ENCODE measurements around the gene CCNL2. TPM values are rescaled to one million over a fixed set of nuclear protein-coding genes. Genes with fewer than 3 reads are reported as not detected.
A peak's percentile ranks its signal among the peaks of the same experiment; 100 is the strongest.
"Not testable (repeated sequence)": the region's sequence is repeated elsewhere in the genome, so short reads cannot be mapped to it uniquely, and the experiment has no call there.

Gene CCNL2
- total RNA-seq, 6 donors from 2014 or later: 131 to 897 (median 216) TPM

DNA sequence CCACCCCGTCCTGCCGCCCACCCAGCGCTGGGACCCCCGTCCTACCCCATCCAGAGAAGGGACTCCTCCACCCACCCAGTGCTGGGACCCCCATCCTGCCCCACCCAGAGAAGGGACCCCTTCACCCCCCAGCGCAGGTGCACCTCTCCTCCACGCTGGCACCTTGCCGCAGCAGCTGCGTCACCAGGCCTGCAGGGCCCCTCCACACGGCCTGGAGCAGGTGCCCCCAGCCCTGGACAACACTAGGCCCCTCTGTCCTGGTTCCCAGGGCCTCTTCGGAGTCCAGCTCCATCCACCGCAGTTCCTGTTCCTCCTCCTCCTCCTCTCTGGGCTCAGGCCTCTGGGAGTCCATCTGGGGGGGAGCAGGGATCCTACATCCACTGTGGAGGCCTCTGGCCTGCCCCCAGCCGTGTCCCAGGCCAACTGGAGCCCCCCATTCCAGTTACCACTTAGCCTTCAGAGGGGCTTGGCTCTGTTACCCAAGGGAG lies 21.6 kb upstream of the CCNL2 start:
- peak; percentile 14 to 43 for ATAC-seq (ENCODE audit: low FRiP score in 2 of 2)
- Histone ChIP-seq H3K4me1 (peaks cover 0 to 38% (median 20%) of the 10 kb centered on the region in 4 donors), H3K36me3 (no peaks in the 10 kb centered on the region), H3K9me3 (no peaks in the 10 kb centered on the region), H3K27ac (peak overlapping the region; percentile 60 to 84 (median 79)), H3K4me3 (peak overlapping the region in 3 of 4 donors; percentile 57 to 61 (median 59)), H3K27me3 (no peaks in the 10 kb centered on the region)
- TF ChIP-seq POLR2AphosphoS5 (IDR thresholded peaks at IDR 0.05): no peak
- TF ChIP-seq, protein P1, sequence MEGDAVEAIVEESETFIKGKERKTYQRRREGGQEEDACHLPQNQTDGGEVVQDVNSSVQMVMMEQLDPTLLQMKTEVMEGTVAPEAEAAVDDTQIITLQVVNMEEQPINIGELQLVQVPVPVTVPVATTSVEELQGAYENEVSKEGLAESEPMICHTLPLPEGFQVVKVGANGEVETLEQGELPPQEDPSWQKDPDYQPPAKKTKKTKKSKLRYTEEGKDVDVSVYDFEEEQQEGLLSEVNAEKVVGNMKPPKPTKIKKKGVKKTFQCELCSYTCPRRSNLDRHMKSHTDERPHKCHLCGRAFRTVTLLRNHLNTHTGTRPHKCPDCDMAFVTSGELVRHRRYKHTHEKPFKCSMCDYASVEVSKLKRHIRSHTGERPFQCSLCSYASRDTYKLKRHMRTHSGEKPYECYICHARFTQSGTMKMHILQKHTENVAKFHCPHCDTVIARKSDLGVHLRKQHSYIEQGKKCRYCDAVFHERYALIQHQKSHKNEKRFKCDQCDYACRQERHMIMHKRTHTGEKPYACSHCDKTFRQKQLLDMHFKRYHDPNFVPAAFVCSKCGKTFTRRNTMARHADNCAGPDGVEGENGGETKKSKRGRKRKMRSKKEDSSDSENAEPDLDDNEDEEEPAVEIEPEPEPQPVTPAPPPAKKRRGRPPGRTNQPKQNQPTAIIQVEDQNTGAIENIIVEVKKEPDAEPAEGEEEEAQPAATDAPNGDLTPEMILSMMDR (IDR thresholded peaks at IDR 0.05): peak in 1 of 6 experiments; percentile 1
- WGBS, 2 donors: 52 to 86% methylated on average over 3 to 8 of the region's 12 CpGs
- peak in 1 of 2 donors; percentile 82 for DNase-seq

- peaks cover 0 to 38% (median 20%) of the 10 kb centered on the region in 4 donors for H3K4me1 ChIP-seq
- peak in 1 of 2 donors; percentile 91 for DNase-seq
- peak overlapping the region; percentile 60 to 84 (median 76) for H3K27ac ChIP-seq
- H3K27me3 ChIP-seq: no peaks in the 10 kb centered on the region
- peak in 1 of 2 donors; percentile 82 for ATAC-seq (ENCODE audit: low FRiP score in 2 of 2)
- TF ChIP-seq, protein P1 (IDR thresholded peaks at IDR 0.05): peak in 2 of 6 experiments; percentile 26 to 48
- TF ChIP-seq POLR2AphosphoS5 (IDR thresholded peaks at IDR 0.05) (no peak), POLR2A (IDR thresholded peaks at IDR 0.05) (peak in 1 of 4 donors; percentile 8)
- WGBS, 2 donors: 36% methylated on average over 32 of the region's 112 CpGs; no CpG with 5 or more reads in 1 of the 2 donors
- no peaks in the 10 kb centered on the region for H3K36me3 ChIP-seq
- H3K9me3 ChIP-seq: no peaks in the 10 kb centered on the region
- H3K4me3 ChIP-seq: peak overlapping the region in 3 of 4 donors; percentile 57 to 61 (median 59)
Measured at GRCh38 chr1:1419813-1420653, 20.9 kb upstream of the CCNL2 start.

- H3K4me3 ChIP-seq: peak overlapping the region in 3 of 4 donors; percentile 46 to 61 (median 57)
- peak overlapping the region; percentile 38 to 83 (median 76) for H3K27ac ChIP-seq
- no peak for TF ChIP-seq POLR2A (IDR thresholded peaks at IDR 0.05)
- no peak for TF ChIP-seq POLR2AphosphoS5 (IDR thresholded peaks at IDR 0.05)
- TF ChIP-seq EP300 (IDR thresholded peaks at IDR 0.05): no peak
- TF ChIP-seq, protein P1 (IDR thresholded peaks at IDR 0.05): no peak
- ATAC-seq (ENCODE audit: low FRiP score in 2 of 2) (peak; percentile 9 to 38), DNase-seq (peak in 1 of 2 donors; percentile 37)
- no peaks in the 10 kb centered on the region for H3K27me3 ChIP-seq
- peaks cover 0 to 38% (median 20%) of the 10 kb centered on the region in 4 donors for H3K4me1 ChIP-seq
- no peaks in the 10 kb centered on the region for H3K36me3 ChIP-seq
- no peaks in the 10 kb centered on the region for H3K9me3 ChIP-seq
- 77% methylated on average over 15 of the region's 21 CpGs; no CpG with 5 or more reads in 1 of the 2 donors for WGBS, 2 donors
Measured at GRCh38 chr1:1419363-1419812, 20.3 kb upstream of the CCNL2 start.

DNA sequence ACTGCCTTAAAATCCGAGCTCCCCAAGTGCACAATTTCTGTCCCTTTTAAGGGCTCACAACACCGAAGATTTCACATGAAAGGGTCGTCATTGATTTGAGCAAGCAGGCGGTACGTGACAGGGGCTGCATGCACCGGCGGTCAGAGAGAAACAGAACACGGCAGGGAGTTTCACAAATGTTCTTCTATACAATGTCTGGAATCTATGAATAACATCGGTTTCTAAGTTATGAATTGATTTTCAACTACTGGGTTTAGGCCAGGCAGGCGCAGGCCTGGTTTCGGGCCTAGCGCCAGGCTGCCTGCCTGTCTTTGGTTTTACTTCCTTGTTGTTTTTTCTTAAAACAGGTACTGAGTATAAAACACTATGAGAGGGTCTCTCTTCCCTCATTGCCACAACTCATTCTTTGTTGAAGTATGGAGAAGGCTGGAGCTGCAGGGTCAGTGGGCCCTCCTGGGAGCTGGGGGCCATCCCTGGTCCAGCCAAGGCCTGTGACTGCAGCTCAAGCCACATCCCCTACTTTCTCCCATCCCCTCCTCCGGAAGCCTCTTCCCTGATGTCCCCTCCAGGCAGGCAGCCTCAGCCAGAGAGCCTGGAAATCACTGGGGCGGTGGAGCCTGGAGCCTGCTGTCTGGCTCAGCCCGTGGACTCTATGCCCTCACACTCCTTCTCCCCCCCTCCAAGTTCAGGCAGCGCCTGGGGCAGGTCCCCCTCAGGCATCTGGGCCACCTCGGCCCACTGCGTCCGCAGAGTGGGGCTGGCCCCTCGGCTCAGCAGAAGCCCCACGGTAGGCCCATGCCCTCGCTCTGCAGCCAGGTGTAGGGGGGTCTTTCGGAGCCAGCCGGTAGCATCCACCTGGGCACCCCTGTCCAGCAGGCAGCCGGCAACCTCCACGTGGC lies 19.6 kb upstream of the CCNL2 start:
- 88 to 90% methylated on average over 20 to 25 of the region's 26 CpGs for WGBS, 2 donors
- H3K36me3 ChIP-seq: no peaks in the 10 kb centered on the region
- H3K27me3 ChIP-seq: no peaks in the 10 kb centered on the region
- TF ChIP-seq EP300 (IDR thresholded peaks at IDR 0.05) (no peak), POLR2AphosphoS5 (IDR thresholded peaks at IDR 0.05) (no peak), POLR2A (IDR thresholded peaks at IDR 0.05) (no peak)
- TF ChIP-seq, protein P1 (IDR thresholded peaks at IDR 0.05): no peak
- peaks cover 0 to 38% (median 20%) of the 10 kb centered on the region in 4 donors for H3K4me1 ChIP-seq
- no peaks in the 10 kb centered on the region for H3K9me3 ChIP-seq
- H3K27ac ChIP-seq: peak overlapping the region in 2 of 4 donors; percentile 80 to 83
- DNase-seq (peak in 1 of 2 donors; percentile 78), ATAC-seq (ENCODE audit: low FRiP score in 2 of 2) (peak in 1 of 2 donors; percentile 11)
- peak overlapping the region in 1 of 4 donors; percentile 46 for H3K4me3 ChIP-seq

- not testable (repeated sequence) for H3K4me3 ChIP-seq; H3K9me3 ChIP-seq; H3K27me3 ChIP-seq; ATAC-seq (ENCODE audit: low FRiP score in 2 of 2); H3K36me3 ChIP-seq
- WGBS, 2 donors: 82 to 85% methylated on average over 24 to 25 of the region's 25 CpGs
- peaks cover 0 to 38% (median 20%) of the 10 kb centered on the region in 4 donors for H3K4me1 ChIP-seq
- peak in 1 of 2 donors; percentile 48 for DNase-seq
- H3K27ac ChIP-seq: peak overlapping the region in 2 of 4 donors; percentile 21 to 54
Measured at GRCh38 chr1:1417825-1418463, 18.8 kb upstream of the CCNL2 start.

Measured in upper lobe of left lung (tissue), 6 donors.